Neuron (in vitro differentiated cells): ENCODE data around the gene TRMT13.
A peak's percentile ranks its signal among the peaks of the same experiment; 100 is the strongest.

ENCODE experiments used
- H2AFZ ChIP-seq: one replicate; pipeline ENCODE4 v1.6.1; 2013; ENCODE audit warnings: low read depth, mild to moderate bottlenecking, inconsistent platforms, low read length, moderate library complexity
- H3K27me3 ChIP-seq: one replicate; pipeline ENCODE4 v1.6.1; 2013; ENCODE audit warnings: low read length; ENCODE audit not compliant: insufficient read depth
- H3K36me3 ChIP-seq: one replicate; pipeline ENCODE4 v1.6.1; 2013; ENCODE audit warnings: low read length; ENCODE audit not compliant: insufficient read depth
- H3K4me1 ChIP-seq: one replicate; pipeline ENCODE4 v1.6.1; 2013; ENCODE audit warnings: low read length; ENCODE audit not compliant: insufficient read depth
- H3K4me3 ChIP-seq: 2 replicates; pipeline ENCODE4 v1.5.1; 2013; ENCODE audit warnings: mild to moderate bottlenecking, low read length, moderate library complexity
- H3K9me3 ChIP-seq: one replicate; pipeline ENCODE4 v1.6.1; 2013; ENCODE audit warnings: low read length

The TRMT13 gene

GRCh38 chr1:100131623-100132022, 1.3 kb upstream of the TRMT13 start:
- H3K36me3 ChIP-seq: peaks cover 3% of the 10 kb centered on the region
- H3K4me3 ChIP-seq: peak overlapping the region; percentile 89
- H3K27me3 ChIP-seq: no peaks in the 10 kb centered on the region
- H2AFZ ChIP-seq: no peak overlapping the region
- no peaks in the 10 kb centered on the region for H3K9me3 ChIP-seq
- peaks cover 16% of the 10 kb centered on the region for H3K4me1 ChIP-seq

- H3K9me3 ChIP-seq: no peaks in the 10 kb centered on the region
- H3K27me3 ChIP-seq: no peaks in the 10 kb centered on the region
- H3K36me3 ChIP-seq: peaks cover 33% of the 10 kb centered on the region
- no peak overlapping the region for H3K4me3 ChIP-seq
- H3K4me1 ChIP-seq: peaks cover 16% of the 10 kb centered on the region
- no peak overlapping the region for H2AFZ ChIP-seq
Measured at GRCh38 chr1:100134872-100135271, 1.9 kb downstream of the TRMT13 start.

- no peaks in the 10 kb centered on the region for H3K9me3 ChIP-seq
- H3K36me3 ChIP-seq: peaks cover 56% of the 10 kb centered on the region
Measured at GRCh38 chr1:100137602-100138001, 4.6 kb downstream of the TRMT13 start.

GRCh38 chr1:100141192-100141591, 8.2 kb downstream of the TRMT13 start:
- peaks cover 88% of the 10 kb centered on the region for H3K36me3 ChIP-seq
- no peak overlapping the region for H2AFZ ChIP-seq
- no peaks in the 10 kb centered on the region for H3K27me3 ChIP-seq
- no peaks in the 10 kb centered on the region for H3K9me3 ChIP-seq
- H3K4me3 ChIP-seq: no peak overlapping the region
- H3K4me1 ChIP-seq: no peaks in the 10 kb centered on the region

More at GRCh38 chr1:100137602-100138001, 4.6 kb downstream of the TRMT13 start:
- Histone ChIP-seq H3K27me3 (no peaks in the 10 kb centered on the region), H3K4me3 (no peak overlapping the region), H3K4me1 (peaks cover 6% of the 10 kb centered on the region), H2AFZ (no peak overlapping the region)

GRCh38 chr1:100142343-100142742, 9.4 kb downstream of the TRMT13 start:
- H3K4me1 ChIP-seq: no peaks in the 10 kb centered on the region
- H3K36me3 ChIP-seq: peaks cover 86% of the 10 kb centered on the region
- H3K9me3 ChIP-seq: no peaks in the 10 kb centered on the region
- no peak overlapping the region for H3K4me3 ChIP-seq
- no peak overlapping the region for H2AFZ ChIP-seq
- H3K27me3 ChIP-seq: no peaks in the 10 kb centered on the region

GRCh38 chr1:100145116-100145515, 12.2 kb downstream of the TRMT13 start:
- no peaks in the 10 kb centered on the region for H3K9me3 ChIP-seq
- no peaks in the 10 kb centered on the region for H3K27me3 ChIP-seq
- no peaks in the 10 kb centered on the region for H3K4me1 ChIP-seq
- H2AFZ ChIP-seq: no peak overlapping the region
- H3K4me3 ChIP-seq: no peak overlapping the region
- H3K36me3 ChIP-seq: peaks cover 79% of the 10 kb centered on the region

- Histone ChIP-seq H3K4me1 (no peaks in the 10 kb centered on the region), H3K36me3 (peaks cover 64% of the 10 kb centered on the region), H3K9me3 (no peaks in the 10 kb centered on the region), H2AFZ (no peak overlapping the region), H3K27me3 (no peaks in the 10 kb centered on the region), H3K4me3 (no peak overlapping the region)
Measured at GRCh38 chr1:100146958-100147357, 14.0 kb downstream of the TRMT13 start.

- H3K4me3 ChIP-seq: no peak overlapping the region
- no peaks in the 10 kb centered on the region for H3K27me3 ChIP-seq
- peaks cover 58% of the 10 kb centered on the region for H3K36me3 ChIP-seq
- no peaks in the 10 kb centered on the region for H3K4me1 ChIP-seq
- no peaks in the 10 kb centered on the region for H3K9me3 ChIP-seq
- no peak overlapping the region for H2AFZ ChIP-seq
Measured at GRCh38 chr1:100147875-100148274, 14.9 kb downstream of the TRMT13 start.

GRCh38 chr1:100151679-100152078, 18.7 kb downstream of the TRMT13 start:
- H3K9me3 ChIP-seq: no peaks in the 10 kb centered on the region
- no peak overlapping the region for H3K4me3 ChIP-seq
- H3K27me3 ChIP-seq: no peaks in the 10 kb centered on the region
- no peaks in the 10 kb centered on the region for H3K4me1 ChIP-seq
- H3K36me3 ChIP-seq: peaks cover 27% of the 10 kb centered on the region
- no peak overlapping the region for H2AFZ ChIP-seq

- H3K4me3 ChIP-seq: no peak overlapping the region
- no peaks in the 10 kb centered on the region for H3K4me1 ChIP-seq
- H3K9me3 ChIP-seq: no peaks in the 10 kb centered on the region
- H2AFZ ChIP-seq: no peak overlapping the region
- no peaks in the 10 kb centered on the region for H3K27me3 ChIP-seq
- peaks cover 23% of the 10 kb centered on the region for H3K36me3 ChIP-seq
Measured at GRCh38 chr1:100152271-100152670, 19.3 kb downstream of the TRMT13 start.

GRCh38 chr1:100162881-100163280, 29.9 kb downstream of the TRMT13 start:
- Histone ChIP-seq H2AFZ (no peak overlapping the region), H3K36me3 (no peaks in the 10 kb centered on the region), H3K27me3 (no peaks in the 10 kb centered on the region), H3K4me1 (peaks cover 7% of the 10 kb centered on the region), H3K4me3 (no peak overlapping the region), H3K9me3 (no peaks in the 10 kb centered on the region)

- no peak overlapping the region for H3K4me3 ChIP-seq
Measured at GRCh38 chr1:100164216-100164615, 31.3 kb downstream of the TRMT13 start.

GRCh38 chr1:100164702-100165101, 31.7 kb downstream of the TRMT13 start:
- Histone ChIP-seq H3K9me3 (no peaks in the 10 kb centered on the region), H2AFZ (no peak overlapping the region), H3K36me3 (no peaks in the 10 kb centered on the region), H3K27me3 (no peaks in the 10 kb centered on the region), H3K4me1 (peaks cover 7% of the 10 kb centered on the region), H3K4me3 (no peak overlapping the region)

More at GRCh38 chr1:100164216-100164615, 31.3 kb downstream of the TRMT13 start:
- Histone ChIP-seq H3K27me3 (no peaks in the 10 kb centered on the region), H3K4me1 (peaks cover 7% of the 10 kb centered on the region), H3K36me3 (no peaks in the 10 kb centered on the region), H2AFZ (no peak overlapping the region), H3K9me3 (no peaks in the 10 kb centered on the region)

- Histone ChIP-seq H3K4me1 (peaks cover 7% of the 10 kb centered on the region), H3K9me3 (no peaks in the 10 kb centered on the region), H2AFZ (no peak overlapping the region), H3K36me3 (no peaks in the 10 kb centered on the region), H3K4me3 (no peak overlapping the region), H3K27me3 (no peaks in the 10 kb centered on the region)
Measured at GRCh38 chr1:100168051-100168450, 35.1 kb downstream of the TRMT13 start.
